ENCODE measurements around the gene GATAD2B. TPM values are rescaled to one million over a fixed set of nuclear protein-coding genes. Genes with fewer than 3 reads are reported as not detected.

The GATAD2B gene
- total and polyA plus RNA-seq, 2 donors (not counting 1 experiment from before 2014, with no cell fraction given), result 4.8 to 5.2 TPM

DNA sequence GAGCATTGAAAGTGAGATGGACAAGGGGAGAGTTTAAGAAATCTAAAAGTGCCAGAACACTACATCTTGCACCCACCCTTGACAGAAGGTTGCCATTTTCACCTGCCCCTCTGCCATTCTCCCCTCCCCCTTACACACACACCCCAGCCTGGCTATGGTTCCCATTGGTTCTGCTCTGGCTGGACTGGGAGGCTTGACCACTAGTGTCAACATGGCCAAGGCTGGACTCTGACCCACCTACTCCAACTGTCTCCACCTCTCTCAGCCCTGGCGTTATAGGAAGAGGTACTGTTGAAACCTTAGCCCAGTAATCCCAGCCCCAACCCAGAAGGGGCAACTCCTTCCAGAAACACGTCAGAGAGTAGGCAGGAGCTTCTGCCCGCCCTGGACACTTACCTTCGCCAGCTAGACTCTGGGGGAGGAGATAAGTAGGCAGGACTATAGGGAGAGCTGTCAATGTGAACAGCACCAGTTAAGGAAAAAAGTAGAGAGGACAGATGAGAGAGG lies 31.1 kb upstream of the GATAD2B start:
- Histone ChIP-seq H3K4me2 (ENCODE audit: extremely low read depth, insufficient read depth, low read length) (no peak overlapping the region), H3K27me3 (ENCODE audit: control insufficient read depth, insufficient read depth, low read length) (no peaks in the 10 kb centered on the region), H3K9ac (ENCODE audit: insufficient read depth, low read length) (no peak overlapping the region), H3K36me3 (ENCODE audit: control insufficient read depth, insufficient read depth, low read length) (peaks cover 15% of the 10 kb centered on the region), H3K4me3 (replicated peaks in 1 of 4; ENCODE audit: control extremely low read depth in 1 of 4, insufficient read depth in 1 of 4, low read depth in 3 of 4, low read length in 4 of 4) (no peak overlapping the region), H4K20me1 (ENCODE audit: control insufficient read depth, extremely low read depth, insufficient read depth, low read length) (no peaks in the 10 kb centered on the region), H3K27ac (ENCODE audit: insufficient read depth, low read length) (no peak overlapping the region), H3K4me1 (ENCODE audit: control insufficient read depth, extremely low read depth, insufficient read depth, low read length) (peaks cover 4% of the 10 kb centered on the region), H3K79me2 (ENCODE audit: control insufficient read depth, insufficient read depth, low read length) (peaks cover 38% of the 10 kb centered on the region), H2AFZ (ENCODE audit: low read length) (no peak overlapping the region), H3K9me3 (ENCODE audit: control insufficient read depth, insufficient read depth, low read depth, low read length) (no peaks in the 10 kb centered on the region)
- TF ChIP-seq, protein P1, sequence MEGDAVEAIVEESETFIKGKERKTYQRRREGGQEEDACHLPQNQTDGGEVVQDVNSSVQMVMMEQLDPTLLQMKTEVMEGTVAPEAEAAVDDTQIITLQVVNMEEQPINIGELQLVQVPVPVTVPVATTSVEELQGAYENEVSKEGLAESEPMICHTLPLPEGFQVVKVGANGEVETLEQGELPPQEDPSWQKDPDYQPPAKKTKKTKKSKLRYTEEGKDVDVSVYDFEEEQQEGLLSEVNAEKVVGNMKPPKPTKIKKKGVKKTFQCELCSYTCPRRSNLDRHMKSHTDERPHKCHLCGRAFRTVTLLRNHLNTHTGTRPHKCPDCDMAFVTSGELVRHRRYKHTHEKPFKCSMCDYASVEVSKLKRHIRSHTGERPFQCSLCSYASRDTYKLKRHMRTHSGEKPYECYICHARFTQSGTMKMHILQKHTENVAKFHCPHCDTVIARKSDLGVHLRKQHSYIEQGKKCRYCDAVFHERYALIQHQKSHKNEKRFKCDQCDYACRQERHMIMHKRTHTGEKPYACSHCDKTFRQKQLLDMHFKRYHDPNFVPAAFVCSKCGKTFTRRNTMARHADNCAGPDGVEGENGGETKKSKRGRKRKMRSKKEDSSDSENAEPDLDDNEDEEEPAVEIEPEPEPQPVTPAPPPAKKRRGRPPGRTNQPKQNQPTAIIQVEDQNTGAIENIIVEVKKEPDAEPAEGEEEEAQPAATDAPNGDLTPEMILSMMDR (conservative IDR thresholded peaks at IDR 0.05 in 1 of 2, IDR thresholded peaks at IDR 0.05 in 1 of 2; ENCODE audit: low read depth in 1 of 2, low read length in 2 of 2), result no peak
- no peak for TF ChIP-seq EZH2 (IDR thresholded peaks at IDR 0.05; ENCODE audit: low read length, missing control alignments)
- no peak for DNase-seq (ENCODE audit: low read depth in 2 of 2)

DNA sequence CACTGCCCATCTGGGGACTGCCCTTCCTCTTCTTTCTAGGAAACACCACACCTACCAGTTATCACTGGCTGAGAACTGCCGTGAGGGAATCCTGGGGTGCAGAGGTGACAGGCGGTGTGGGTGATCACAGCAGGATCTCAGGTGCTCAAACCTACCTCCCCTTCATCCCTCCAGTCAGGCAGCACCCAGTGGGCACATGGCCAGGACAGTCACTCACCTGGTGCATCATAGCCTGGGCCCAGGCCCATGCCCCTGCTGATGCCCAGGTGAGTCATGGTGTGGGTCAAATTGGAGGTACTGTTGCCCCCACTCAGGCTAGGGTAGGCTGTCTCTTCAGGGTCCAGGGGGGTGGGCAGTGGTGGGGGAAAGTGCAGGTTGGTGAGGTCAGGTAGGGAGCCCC lies 29.0 kb upstream of the GATAD2B start:
- Histone ChIP-seq H3K4me2 (ENCODE audit: extremely low read depth, insufficient read depth, low read length) (no peak overlapping the region), H3K9me3 (ENCODE audit: control insufficient read depth, insufficient read depth, low read depth, low read length) (no peaks in the 10 kb centered on the region), H3K4me1 (ENCODE audit: control insufficient read depth, extremely low read depth, insufficient read depth, low read length) (peaks cover 2% of the 10 kb centered on the region), H3K79me2 (ENCODE audit: control insufficient read depth, insufficient read depth, low read length) (peaks cover 25% of the 10 kb centered on the region), H3K27me3 (ENCODE audit: control insufficient read depth, insufficient read depth, low read length) (no peaks in the 10 kb centered on the region), H3K9ac (ENCODE audit: insufficient read depth, low read length) (no peak overlapping the region), H3K4me3 (replicated peaks in 1 of 4; ENCODE audit: control extremely low read depth in 1 of 4, insufficient read depth in 1 of 4, low read depth in 3 of 4, low read length in 4 of 4) (no peak overlapping the region), H4K20me1 (ENCODE audit: control insufficient read depth, extremely low read depth, insufficient read depth, low read length) (no peaks in the 10 kb centered on the region), H3K36me3 (ENCODE audit: control insufficient read depth, insufficient read depth, low read length) (peaks cover 20% of the 10 kb centered on the region), H2AFZ (ENCODE audit: low read length) (no peak overlapping the region), H3K27ac (ENCODE audit: insufficient read depth, low read length) (no peak overlapping the region)
- TF ChIP-seq EZH2 (IDR thresholded peaks at IDR 0.05; ENCODE audit: low read length, missing control alignments), result no peak
- TF ChIP-seq, protein P1 (conservative IDR thresholded peaks at IDR 0.05 in 1 of 2, IDR thresholded peaks at IDR 0.05 in 1 of 2; ENCODE audit: low read depth in 1 of 2, low read length in 2 of 2), result no peak
- no peak for DNase-seq (ENCODE audit: low read depth in 2 of 2)

DNA sequence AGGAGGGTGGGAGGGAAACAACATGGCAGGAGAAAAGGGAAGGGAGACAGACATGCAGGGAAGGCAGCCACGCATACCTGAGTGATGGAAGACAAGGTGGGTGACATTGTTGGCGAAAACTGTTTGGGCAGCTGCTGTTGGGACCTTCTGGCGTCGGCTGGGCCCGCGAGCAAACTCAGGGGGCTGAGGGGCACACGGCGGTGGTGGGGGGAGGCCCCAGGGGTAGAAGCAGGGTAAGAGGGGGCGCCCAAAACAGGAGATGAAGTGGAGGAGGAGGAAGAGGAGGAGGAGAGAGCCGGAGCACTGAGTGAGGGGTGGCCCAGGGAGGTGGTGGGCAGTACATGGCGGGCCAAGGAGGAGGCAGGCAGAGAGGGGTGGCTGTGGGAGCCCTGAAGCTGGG lies 28.4 kb upstream of the GATAD2B start:
- H3K9me3 ChIP-seq (ENCODE audit: control insufficient read depth, insufficient read depth, low read depth, low read length), result no peaks in the 10 kb centered on the region
- no peak overlapping the region for H3K4me2 ChIP-seq (ENCODE audit: extremely low read depth, insufficient read depth, low read length)
- H3K27ac ChIP-seq (ENCODE audit: insufficient read depth, low read length), result no peak overlapping the region
- peaks cover 2% of the 10 kb centered on the region for H3K4me1 ChIP-seq (ENCODE audit: control insufficient read depth, extremely low read depth, insufficient read depth, low read length)
- H3K36me3 ChIP-seq (ENCODE audit: control insufficient read depth, insufficient read depth, low read length), result peaks cover 20% of the 10 kb centered on the region
- no peaks in the 10 kb centered on the region for H3K27me3 ChIP-seq (ENCODE audit: control insufficient read depth, insufficient read depth, low read length)
- TF ChIP-seq, protein P1 (conservative IDR thresholded peaks at IDR 0.05 in 1 of 2, IDR thresholded peaks at IDR 0.05 in 1 of 2; ENCODE audit: low read depth in 1 of 2, low read length in 2 of 2), result no peak
- TF ChIP-seq EZH2 (IDR thresholded peaks at IDR 0.05; ENCODE audit: low read length, missing control alignments), result no peak
- no peak for DNase-seq (ENCODE audit: low read depth in 2 of 2)
- peaks cover 19% of the 10 kb centered on the region for H3K79me2 ChIP-seq (ENCODE audit: control insufficient read depth, insufficient read depth, low read length)
- H3K9ac ChIP-seq (ENCODE audit: insufficient read depth, low read length), result no peak overlapping the region
- no peak overlapping the region for H2AFZ ChIP-seq (ENCODE audit: low read length)
- H3K4me3 ChIP-seq (replicated peaks in 1 of 4; ENCODE audit: control extremely low read depth in 1 of 4, insufficient read depth in 1 of 4, low read depth in 3 of 4, low read length in 4 of 4), result no peak overlapping the region
- H4K20me1 ChIP-seq (ENCODE audit: control insufficient read depth, extremely low read depth, insufficient read depth, low read length), result no peaks in the 10 kb centered on the region

All from fibroblast of lung (primary cell).